ENCODE measurements around the gene LRIG3. TPM values are rescaled to one million over a fixed set of nuclear protein-coding genes. Genes with fewer than 3 reads are reported as not detected.

LRIG3 gene
- total and polyA plus RNA-seq, 4 donors, result 6.5 to 111 (median 22.1) TPM

GRCh38 chr12:58901664-58902063, 18.6 kb downstream of the LRIG3 start:
- no peak for TF ChIP-seq CTCF (IDR thresholded peaks at IDR 0.05; ENCODE audit: control extremely low read depth, extremely low read depth)
- WGBS, 2 donors, result 79 to 86% methylated on average over 5 of the region's 5 CpGs
- no peak for ATAC-seq (ENCODE audit: insufficient read depth, low FRiP score)

GRCh38 chr12:58897969-58898368, 22.3 kb downstream of the LRIG3 start:
- Histone ChIP-seq H3K9me3 (ENCODE audit: control insufficient read depth in 4 of 4, insufficient read depth in 3 of 4, low read length in 3 of 4) (no peaks in the 10 kb centered on the region), H3K4me1 (ENCODE audit: control insufficient read depth in 5 of 5, insufficient read depth in 5 of 5, low read length in 5 of 5) (peaks cover 7 to 42% (median 11%) of the 10 kb centered on the region in 5 donors), H3K36me3 (ENCODE audit: control insufficient read depth in 4 of 4, insufficient read depth in 4 of 4, low read length in 4 of 4) (peaks cover 0 to 16% (median 1%) of the 10 kb centered on the region in 4 donors), H3K4me3 (no peak overlapping the region), H3K27me3 (ENCODE audit: control insufficient read depth in 3 of 3, insufficient read depth in 3 of 3, low read length in 2 of 3) (no peaks in the 10 kb centered on the region), H3K27ac (ENCODE audit: low read depth in 1 of 2, low read length in 1 of 2) (no peak overlapping the region), H3K9ac (ENCODE audit: insufficient read depth in 1 of 2, low read length in 2 of 2) (no peak overlapping the region)
- 76 to 79% methylated on average over 4 of the region's 4 CpGs for WGBS, 2 donors
- no peak for TF ChIP-seq CTCF (IDR thresholded peaks at IDR 0.05; ENCODE audit: control extremely low read depth, extremely low read depth)
- ATAC-seq (ENCODE audit: insufficient read depth, low FRiP score) (no peak), DNase-seq (no peak)

More at GRCh38 chr12:58901664-58902063, 18.6 kb downstream of the LRIG3 start:
- Histone ChIP-seq H3K9me3 (ENCODE audit: control insufficient read depth in 4 of 4, insufficient read depth in 3 of 4, low read length in 3 of 4) (no peaks in the 10 kb centered on the region), H3K4me1 (ENCODE audit: control insufficient read depth in 5 of 5, insufficient read depth in 5 of 5, low read length in 5 of 5) (peaks cover under 1 to 20% (median 2%) of the 10 kb centered on the region in 5 donors), H3K36me3 (ENCODE audit: control insufficient read depth in 4 of 4, insufficient read depth in 4 of 4, low read length in 4 of 4) (peaks cover 1 to 25% (median 7%) of the 10 kb centered on the region in 4 donors), H3K27ac (ENCODE audit: low read depth in 1 of 2, low read length in 1 of 2) (no peak overlapping the region), H3K9ac (ENCODE audit: insufficient read depth in 1 of 2, low read length in 2 of 2) (no peak overlapping the region), H3K4me3 (no peak overlapping the region), H3K27me3 (ENCODE audit: control insufficient read depth in 3 of 3, insufficient read depth in 3 of 3, low read length in 2 of 3) (no peaks in the 10 kb centered on the region)
- DNase-seq, result no peak

GRCh38 chr12:58896278-58896677, 24.0 kb downstream of the LRIG3 start:
- Histone ChIP-seq H3K9ac (ENCODE audit: insufficient read depth in 1 of 2, low read length in 2 of 2) (no peak overlapping the region), H3K9me3 (ENCODE audit: control insufficient read depth in 4 of 4, insufficient read depth in 3 of 4, low read length in 3 of 4) (no peaks in the 10 kb centered on the region), H3K36me3 (ENCODE audit: control insufficient read depth in 4 of 4, insufficient read depth in 4 of 4, low read length in 4 of 4) (peaks cover 0 to 15% (median 1%) of the 10 kb centered on the region in 4 donors), H3K4me1 (ENCODE audit: control insufficient read depth in 5 of 5, insufficient read depth in 5 of 5, low read length in 5 of 5) (peaks cover 7 to 47% (median 11%) of the 10 kb centered on the region in 5 donors), H3K4me3 (no peak overlapping the region), H3K27ac (ENCODE audit: low read depth in 1 of 2, low read length in 1 of 2) (no peak overlapping the region), H3K27me3 (ENCODE audit: control insufficient read depth in 3 of 3, insufficient read depth in 3 of 3, low read length in 2 of 3) (no peaks in the 10 kb centered on the region)
- no peak for TF ChIP-seq CTCF (IDR thresholded peaks at IDR 0.05; ENCODE audit: control extremely low read depth, extremely low read depth)
- ATAC-seq (ENCODE audit: insufficient read depth, low FRiP score) (no peak), DNase-seq (no peak)
- WGBS, 2 donors, result 58 to 63% methylated on average over 1 of the region's 1 CpG

- peaks cover 0 to 12% (median 1%) of the 10 kb centered on the region in 4 donors for H3K36me3 ChIP-seq (ENCODE audit: control insufficient read depth in 4 of 4, insufficient read depth in 4 of 4, low read length in 4 of 4)
- H3K27me3 ChIP-seq (ENCODE audit: control insufficient read depth in 3 of 3, insufficient read depth in 3 of 3, low read length in 2 of 3), result no peaks in the 10 kb centered on the region
- H3K27ac ChIP-seq (ENCODE audit: low read depth in 1 of 2, low read length in 1 of 2), result no peak overlapping the region
- no peaks in the 10 kb centered on the region for H3K9me3 ChIP-seq (ENCODE audit: control insufficient read depth in 4 of 4, insufficient read depth in 3 of 4, low read length in 3 of 4)
- no peak overlapping the region for H3K9ac ChIP-seq (ENCODE audit: insufficient read depth in 1 of 2, low read length in 2 of 2)
- DNase-seq (no peak), ATAC-seq (ENCODE audit: insufficient read depth, low FRiP score) (no peak)
- no peak overlapping the region for H3K4me3 ChIP-seq
- H3K4me1 ChIP-seq (ENCODE audit: control insufficient read depth in 5 of 5, insufficient read depth in 5 of 5, low read length in 5 of 5), result peaks cover 7 to 47% (median 11%) of the 10 kb centered on the region in 5 donors
- TF ChIP-seq CTCF (IDR thresholded peaks at IDR 0.05; ENCODE audit: control extremely low read depth, extremely low read depth), result no peak
- 80 to 87% methylated on average over 4 of the region's 4 CpGs for WGBS, 2 donors
Observed at GRCh38 chr12:58895053-58895452, 25.3 kb downstream of the LRIG3 start.
